A673 (cell line): ENCODE results near the gene PLD2. TPM values are rescaled to one million over a fixed set of nuclear protein-coding genes. Genes with fewer than 3 reads are reported as not detected.

Experiments used
- BruUV-seq: library from RNA; stranded (reverse); fragments of 400-500 nt; replicated peaks from 2 replicates; lab custom pipeline; 2021; lab: Mats Ljungman, UMichigan
- CTCF ChIA-PET: fragments of 300-600 bp; sonication (Branson Sonifier 250); formaldehyde crosslinking; loops from one replicate; lab custom pipeline; 2022; ENCODE audit warnings: antibody characterized with exemption; lab: Charles Lee
- POLR2A ChIA-PET: fragments of 300-600 bp; sonication (Branson Sonifier 250); formaldehyde crosslinking; loops from one replicate; lab custom pipeline; 2022; ENCODE audit warnings: antibody characterized with exemption; ENCODE audit not compliant: low non-redundant PET; lab: Charles Lee
- DNase-seq: peaks from one replicate; pipeline ENCODE4 v3.0.0-alpha.2; 2015; ENCODE audit warnings: low spot score
- H3K27ac ChIP-seq: fragments of 200-600 bp; sonication (generic); 2 replicates; pipeline ENCODE4 v1.5.1; 2016; ENCODE audit warnings: mixed run types, low read depth, mild to moderate bottlenecking, mixed read lengths, antibody characterized with exemption, low read length; ENCODE audit not compliant: poor library complexity, severe bottlenecking
- H3K27me3 ChIP-seq: fragments of 200-600 bp; sonication (generic); replicated peaks from 2 replicates; pipeline ENCODE4 v1.6.1; 2017; ENCODE audit warnings: mixed run types, low read depth, mild to moderate bottlenecking, mixed read lengths, antibody characterized with exemption, low read length; ENCODE audit not compliant: insufficient read depth, poor library complexity
- H3K36me3 ChIP-seq: fragments of 200-600 bp; sonication (generic); 2 replicates; pipeline ENCODE4 v1.6.1; 2016; ENCODE audit warnings: mixed run types, mild to moderate bottlenecking, mixed read lengths, antibody characterized with exemption, low read length; ENCODE audit not compliant: insufficient read depth, poor library complexity, severe bottlenecking
- H3K4me1 ChIP-seq: fragments of 200-600 bp; sonication (generic); 2 replicates; pipeline ENCODE4 v1.6.1; 2017; ENCODE audit warnings: mixed run types, mild to moderate bottlenecking, mixed read lengths, antibody characterized with exemption, low read length; ENCODE audit not compliant: insufficient read depth, poor library complexity, severe bottlenecking
- H3K4me3 ChIP-seq: fragments of 200-600 bp; sonication (generic); 2 replicates; pipeline ENCODE4 v1.5.1; 2016; ENCODE audit warnings: low read depth, mixed run types, mild to moderate bottlenecking, mixed read lengths, low read length; ENCODE audit not compliant: poor library complexity, severe bottlenecking
- H3K9me3 ChIP-seq: fragments of 200-600 bp; sonication (generic); 2 replicates; pipeline ENCODE4 v1.6.1; 2016; ENCODE audit warnings: mixed run types, low read depth, mild to moderate bottlenecking, mixed read lengths, antibody characterized with exemption, low read length; ENCODE audit not compliant: poor library complexity, severe bottlenecking
- CTCF ChIP-seq: fragments of 300-800, 200-600 bp; sonication (generic); conservative IDR thresholded peaks from 2 replicates; pipeline ENCODE4 v1.5.1; 2017; ENCODE audit warnings: low read depth, mild to moderate bottlenecking, antibody characterized with exemption, low read length, moderate library complexity, mixed read lengths
- EZH2 ChIP-seq: fragments of 200-600 bp; sonication (generic); IDR thresholded peaks from 2 replicates; pipeline ENCODE4 v1.6.1; 2017; ENCODE audit warnings: borderline replicate concordance, low read depth, mild to moderate bottlenecking, mixed read lengths, antibody characterized with exemption, low read length; ENCODE audit not compliant: poor library complexity, severe bottlenecking
- intact Hi-C: fragments of 100-400 bp; cut with micrococcal nuclease; formaldehyde crosslinking; loops from one replicate; pipeline ENCODE4 v1.10.0; 2022; ENCODE audit not compliant: unreplicated experiment
- total RNA-seq: library from RNA; stranded (reverse); gene quantifications from 2 replicates; pipeline ENCODE4 v1.2.3, GENCODE V29; 2021

The PLD2 gene
- total RNA-seq, 1 experiment from 2014 or later, result 20.1 TPM

- no TSS peak for BruUV-seq
- DNase-seq, result no peak
- no peak overlapping the region for H3K27ac ChIP-seq
- TF ChIP-seq EZH2 (no peak), CTCF (no peak)
- CTCF ChIA-PET, result no interaction called here
- intact Hi-C loops, result no loop called here
- no peak overlapping the region for H3K4me3 ChIP-seq
- H3K27me3 ChIP-seq, result no peaks in the 10 kb centered on the region
- no peaks in the 10 kb centered on the region for H3K9me3 ChIP-seq
- no peaks in the 10 kb centered on the region for H3K36me3 ChIP-seq
- H3K4me1 ChIP-seq, result no peaks in the 10 kb centered on the region
- POLR2A ChIA-PET, result no interaction called here
These were observed 65.8 kb downstream of the PLD2 start for GRCh38 chr17:4872786-4873185.

Other genes starting within 250 kb of the PLD2 start
- not detected in 2 replicates for gene GGT6, start 246.6 kb upstream of the PLD2 start, total RNA-seq
- gene SMTNL2, start 222.6 kb upstream of the PLD2 start, total RNA-seq, result not detected in 2 replicates
- gene ALOX15, start 165.5 kb upstream of the PLD2 start, total RNA-seq, result 0.13 TPM in 1 of 2 replicates, not detected in the other
- gene PELP1, start 103.0 kb upstream of the PLD2 start, total RNA-seq, result 142 and 161 TPM in 2 replicates
- 82.2 and 100 TPM in 2 replicates for gene ARRB2, start 96.5 kb upstream of the PLD2 start, total RNA-seq
- gene MED11, start 75.7 kb upstream of the PLD2 start, total RNA-seq, result 13.7 and 22.5 TPM in 2 replicates
- gene ZMYND15, start 67.3 kb upstream of the PLD2 start, total RNA-seq, result 0.17 and 0.37 TPM in 2 replicates
- gene CXCL16, start 67.2 kb upstream of the PLD2 start, total RNA-seq, result 4.0 and 6.0 TPM in 2 replicates
- not detected in 2 replicates for gene TM4SF5, start 35.3 kb upstream of the PLD2 start, total RNA-seq
- gene VMO1, start 20.8 kb upstream of the PLD2 start, total RNA-seq, result 28.6 and 39.7 TPM in 2 replicates
- not detected in 2 replicates for gene GLTPD2, start 18.2 kb upstream of the PLD2 start, total RNA-seq
- gene PSMB6, start 11.0 kb upstream of the PLD2 start, total RNA-seq, result 332 and 371 TPM in 2 replicates
- gene MINK1, start 26.2 kb downstream of the PLD2 start, total RNA-seq, result 67.7 and 72.1 TPM in 2 replicates
- gene C17orf107, start 92.4 kb downstream of the PLD2 start, total RNA-seq, result 2.7 and 4.8 TPM in 2 replicates
- 0.21 and 0.79 TPM in 2 replicates for gene CHRNE, start 95.9 kb downstream of the PLD2 start, total RNA-seq
- gene GP1BA, start 125.1 kb downstream of the PLD2 start, total RNA-seq, result not detected in 2 replicates
- gene SLC25A11, start 132.9 kb downstream of the PLD2 start, total RNA-seq, result 113 and 129 TPM in 2 replicates
- gene RNF167, start 133.1 kb downstream of the PLD2 start, total RNA-seq, result 77.3 and 78.8 TPM in 2 replicates
- gene PFN1, start 141.4 kb downstream of the PLD2 start, total RNA-seq, result 1,021 and 1,026 TPM in 2 replicates
- 12.3 and 16.6 TPM in 2 replicates for gene ENO3, start 144.0 kb downstream of the PLD2 start, total RNA-seq
- gene SPAG7, start 160.7 kb downstream of the PLD2 start, total RNA-seq, result 74.8 and 88.9 TPM in 2 replicates
- 16.3 and 24.8 TPM in 2 replicates for gene CAMTA2, start 180.5 kb downstream of the PLD2 start, total RNA-seq
- gene INCA1, start 190.4 kb downstream of the PLD2 start, total RNA-seq, result 0.62 and 0.72 TPM in 2 replicates
- gene KIF1C, start 190.8 kb downstream of the PLD2 start, total RNA-seq, result 92.6 and 95.9 TPM in 2 replicates
- gene SLC52A1, start 228.3 kb downstream of the PLD2 start, total RNA-seq, result not detected in 2 replicates